Mesothelial cell of epicardium (in vitro differentiated cells): ENCODE data around the gene VPS13A. TPM values are rescaled to one million over a fixed set of nuclear protein-coding genes. Genes with fewer than 3 reads are reported as not detected.
"Not testable (repeated sequence)": the region's sequence is repeated elsewhere in the genome, so short reads cannot be mapped to it uniquely, and the experiment has no call there.

Source experiments
- DNase-seq, 2 experiments: peaks; one replicate each; pipeline ENCODE4 v3.0.0; 2021; ENCODE audit warnings: low spot score in 2 of 2; ENCODE audit not compliant: unreplicated experiment in 2 of 2
- H3K27ac Mint-ChIP-seq: 2 replicates; pipeline ENCODE4 v1.8.0; 2021; ENCODE audit warnings: mixed read lengths
- H3K27me3 Mint-ChIP-seq: 2 replicates; pipeline ENCODE4 v1.8.0; 2021; ENCODE audit warnings: low read depth, mixed read lengths
- H3K36me3 Mint-ChIP-seq: 2 replicates; pipeline ENCODE4 v1.8.0; 2021; ENCODE audit warnings: mixed read lengths
- H3K4me1 Mint-ChIP-seq: 2 replicates; pipeline ENCODE4 v1.8.0; 2021; ENCODE audit warnings: mixed read lengths
- H3K4me3 Mint-ChIP-seq: 2 replicates; pipeline ENCODE4 v1.8.0; 2021; ENCODE audit warnings: mild to moderate bottlenecking, moderate library complexity, mixed read lengths
- H3K9me3 Mint-ChIP-seq: 2 replicates; pipeline ENCODE4 v1.8.0; 2021; ENCODE audit warnings: mixed read lengths
- CTCF ChIP-seq: fragments of 200-600 bp; sonication (generic); IDR thresholded peaks from one replicate; pipeline ENCODE4 v1.5.0; 2021; ENCODE audit warnings: antibody characterized with exemption; ENCODE audit not compliant: unreplicated experiment
- total RNA-seq: library from RNA; stranded (reverse); gene quantifications from 3 replicates; pipeline ENCODE4 v1.2.1, GENCODE V29; 2021

The VPS13A gene
- total RNA-seq, 1 donor from 2014 or later: 42.1 TPM

- H3K27ac Mint-ChIP-seq: no peak overlapping the region
- H3K4me1 Mint-ChIP-seq: no peaks in the 10 kb centered on the region
- peaks cover 27% of the 10 kb centered on the region for H3K36me3 Mint-ChIP-seq
- H3K4me3 Mint-ChIP-seq: no peak overlapping the region
- H3K27me3 Mint-ChIP-seq: no peaks in the 10 kb centered on the region
- no peak for TF ChIP-seq CTCF
- no peak for DNase-seq
- H3K9me3 Mint-ChIP-seq: peaks cover 16% of the 10 kb centered on the region
Observed at GRCh38 chr9:77403239-77403638, 225.9 kb downstream of the VPS13A start.

DNA sequence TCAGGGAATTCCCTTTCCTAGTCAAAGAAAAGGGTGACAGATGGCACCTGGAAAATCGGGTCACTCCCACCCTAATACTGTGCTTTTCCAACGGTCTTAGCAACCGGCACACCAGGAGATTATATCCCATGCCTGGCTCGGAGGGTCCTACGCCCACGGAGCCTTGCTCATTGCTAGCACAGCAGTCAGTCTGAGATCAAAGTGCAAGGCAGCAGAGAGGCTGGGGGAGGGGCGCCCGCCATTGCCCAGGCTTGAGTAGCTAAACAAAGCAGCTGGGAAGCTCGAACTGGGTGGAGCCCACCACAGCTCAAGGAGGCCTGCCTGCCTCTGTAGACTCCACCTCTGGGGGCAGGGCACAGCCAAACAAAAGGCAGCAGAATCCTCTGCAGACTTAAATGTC is 231.2 kb downstream of the VPS13A start:
- H3K27ac Mint-ChIP-seq, H3K4me1 Mint-ChIP-seq, H3K4me3 Mint-ChIP-seq, H3K27me3 Mint-ChIP-seq, DNase-seq: not testable (repeated sequence)
- Mint-ChIP-seq H3K9me3 (peaks cover 30% of the 10 kb centered on the region), H3K36me3 (peaks cover 47% of the 10 kb centered on the region)

- Mint-ChIP-seq H3K4me1 (no peaks in the 10 kb centered on the region), H3K27ac (no peak overlapping the region), H3K9me3 (no peaks in the 10 kb centered on the region), H3K27me3 (no peaks in the 10 kb centered on the region), H3K36me3 (no peaks in the 10 kb centered on the region), H3K4me3 (no peak overlapping the region)
- DNase-seq: no peak
- TF ChIP-seq CTCF: no peak
Observed at GRCh38 chr9:77417566-77417965, 240.2 kb downstream of the VPS13A start.

- Mint-ChIP-seq H3K4me1 (no peaks in the 10 kb centered on the region), H3K36me3 (no peaks in the 10 kb centered on the region), H3K4me3 (no peak overlapping the region), H3K9me3 (no peaks in the 10 kb centered on the region), H3K27me3 (no peaks in the 10 kb centered on the region), H3K27ac (no peak overlapping the region)
- TF ChIP-seq CTCF: no peak
- DNase-seq: no peak
Observed at GRCh38 chr9:77418226-77418625, 240.9 kb downstream of the VPS13A start.

- Mint-ChIP-seq H3K9me3 (no peaks in the 10 kb centered on the region), H3K36me3 (no peaks in the 10 kb centered on the region), H3K27ac (no peak overlapping the region), H3K4me3 (no peak overlapping the region), H3K27me3 (no peaks in the 10 kb centered on the region), H3K4me1 (no peaks in the 10 kb centered on the region)
- no peak for TF ChIP-seq CTCF
- DNase-seq: no peak
Observed at GRCh38 chr9:77420641-77421040, 243.3 kb downstream of the VPS13A start.

GRCh38 chr9:77421506-77422265 is 244.4 kb downstream of the VPS13A start:
- no peaks in the 10 kb centered on the region for H3K4me1 Mint-ChIP-seq
- no peak for DNase-seq
- no peak overlapping the region for H3K27ac Mint-ChIP-seq
- H3K36me3 Mint-ChIP-seq: no peaks in the 10 kb centered on the region
- H3K27me3 Mint-ChIP-seq: no peaks in the 10 kb centered on the region
- H3K4me3 Mint-ChIP-seq: no peak overlapping the region
- H3K9me3 Mint-ChIP-seq: no peaks in the 10 kb centered on the region
- TF ChIP-seq CTCF: no peak
